ENCODE measurements around the gene ARHGEF38.

ARHGEF38 gene

GRCh38 chr4:105527081-105527480, 25.3 kb upstream of the ARHGEF38 start:
- Histone ChIP-seq H2BK120ac (ENCODE audit: insufficient read depth, low read length, poor library complexity) (no peak overlapping the region), H3K23ac (ENCODE audit: low read length) (no peak overlapping the region), H2AFZ (ENCODE audit: insufficient read depth, low read length, poor library complexity) (no peak overlapping the region), H3K4me1 (ENCODE audit: control insufficient read depth in 1 of 2, insufficient read depth in 2 of 2, low read length in 2 of 2) (no peaks in the 10 kb centered on the region), H4K12ac (ENCODE audit: low read depth, low read length) (no peak overlapping the region), H3K18ac (ENCODE audit: low read length) (no peak overlapping the region), H4K91ac (ENCODE audit: low read depth, low read length) (no peak overlapping the region), H3K27ac (ENCODE audit: low read depth, low read length) (no peak overlapping the region), H3K9ac (ENCODE audit: low read length) (no peak overlapping the region), H3K4me2 (ENCODE audit: low read length) (no peak overlapping the region), H3K4ac (ENCODE audit: low read depth, low read length) (no peak overlapping the region), H2BK5ac (ENCODE audit: low read depth, low read length, poor library complexity) (no peak overlapping the region), H3K36me3 (ENCODE audit: control insufficient read depth in 1 of 2, insufficient read depth in 2 of 2, low read length in 2 of 2) (no peaks in the 10 kb centered on the region), H3K14ac (ENCODE audit: low read length) (no peak overlapping the region), H3K9me3 (ENCODE audit: insufficient read depth, low read depth, low read length) (no peaks in the 10 kb centered on the region), H3K27me3 (ENCODE audit: insufficient read depth, low read length) (no peaks in the 10 kb centered on the region), H2BK12ac (ENCODE audit: low read length) (no peak overlapping the region), H4K8ac (ENCODE audit: low read depth, low read length) (no peak overlapping the region), H3K4me3 (ENCODE audit: low read depth, low read length) (peak overlapping the region; percentile 13), H3K79me1 (ENCODE audit: low read length) (no peaks in the 10 kb centered on the region), H3K79me2 (ENCODE audit: control insufficient read depth, insufficient read depth, low read length, poor library complexity) (no peaks in the 10 kb centered on the region), H2AK5ac (ENCODE audit: low read length) (no peak overlapping the region)
- DNase-seq: no peak
- no CpG with 5 or more reads among the region's 8 CpGs for WGBS (ENCODE audit: extremely low coverage, insufficient coverage, insufficient read length)

DNA sequence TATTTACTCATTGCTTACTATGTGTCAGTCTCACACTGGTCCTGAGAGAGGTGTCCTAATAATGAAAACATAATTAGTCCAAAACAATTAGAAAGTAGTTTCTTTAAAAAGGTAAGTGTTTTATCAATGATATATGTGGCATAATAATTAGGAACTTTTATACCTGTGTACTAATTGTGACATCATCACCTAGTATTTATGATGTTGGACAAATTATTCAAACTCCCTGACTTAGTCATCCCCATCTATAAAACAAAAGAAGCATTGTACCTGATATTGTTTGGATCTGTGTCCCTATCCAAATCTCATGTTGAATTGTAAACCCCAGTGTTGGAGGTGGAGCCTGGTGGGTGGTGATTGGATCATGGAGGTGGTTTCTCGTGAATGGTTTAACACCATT, 15.8 kb upstream of the ARHGEF38 start:
- Histone ChIP-seq H3K4ac (ENCODE audit: low read depth, low read length) (no peak overlapping the region), H2AFZ (ENCODE audit: insufficient read depth, low read length, poor library complexity) (no peak overlapping the region), H3K14ac (ENCODE audit: low read length) (no peak overlapping the region), H4K8ac (ENCODE audit: low read depth, low read length) (no peak overlapping the region), H4K91ac (ENCODE audit: low read depth, low read length) (no peak overlapping the region), H3K9me3 (ENCODE audit: insufficient read depth, low read depth, low read length) (no peaks in the 10 kb centered on the region), H3K4me2 (ENCODE audit: low read length) (no peak overlapping the region), H3K18ac (ENCODE audit: low read length) (no peak overlapping the region), H3K79me1 (ENCODE audit: low read length) (no peaks in the 10 kb centered on the region), H3K4me3 (ENCODE audit: low read depth, low read length) (no peak overlapping the region), H3K9ac (ENCODE audit: low read length) (no peak overlapping the region), H2BK120ac (ENCODE audit: insufficient read depth, low read length, poor library complexity) (no peak overlapping the region), H2BK5ac (ENCODE audit: low read depth, low read length, poor library complexity) (no peak overlapping the region), H3K27ac (ENCODE audit: low read depth, low read length) (no peak overlapping the region), H3K36me3 (ENCODE audit: control insufficient read depth in 1 of 2, insufficient read depth in 2 of 2, low read length in 2 of 2) (no peaks in the 10 kb centered on the region), H3K79me2 (ENCODE audit: control insufficient read depth, insufficient read depth, low read length, poor library complexity) (no peaks in the 10 kb centered on the region), H3K23ac (ENCODE audit: low read length) (no peak overlapping the region), H3K27me3 (ENCODE audit: insufficient read depth, low read length) (no peaks in the 10 kb centered on the region), H2BK12ac (ENCODE audit: low read length) (no peak overlapping the region), H3K4me1 (ENCODE audit: control insufficient read depth in 1 of 2, insufficient read depth in 2 of 2, low read length in 2 of 2) (no peaks in the 10 kb centered on the region), H2AK5ac (ENCODE audit: low read length) (no peak overlapping the region), H4K12ac (ENCODE audit: low read depth, low read length) (no peak overlapping the region)
- DNase-seq: no peak
- no CpG with 5 or more reads among the region's 1 CpG for WGBS (ENCODE audit: extremely low coverage, insufficient coverage, insufficient read length)

GRCh38 chr4:105541420-105541819, 11.0 kb upstream of the ARHGEF38 start:
- no peak overlapping the region for H4K12ac ChIP-seq (ENCODE audit: low read depth, low read length)
- no peak overlapping the region for H3K14ac ChIP-seq (ENCODE audit: low read length)
- H3K9me3 ChIP-seq (ENCODE audit: insufficient read depth, low read depth, low read length): no peaks in the 10 kb centered on the region
- H3K18ac ChIP-seq (ENCODE audit: low read length): no peak overlapping the region
- no peak overlapping the region for H2AK5ac ChIP-seq (ENCODE audit: low read length)
- H2AFZ ChIP-seq (ENCODE audit: insufficient read depth, low read length, poor library complexity): no peak overlapping the region
- H3K79me1 ChIP-seq (ENCODE audit: low read length): no peaks in the 10 kb centered on the region
- H3K79me2 ChIP-seq (ENCODE audit: control insufficient read depth, insufficient read depth, low read length, poor library complexity): no peaks in the 10 kb centered on the region
- H4K8ac ChIP-seq (ENCODE audit: low read depth, low read length): no peak overlapping the region
- no peaks in the 10 kb centered on the region for H3K36me3 ChIP-seq (ENCODE audit: control insufficient read depth in 1 of 2, insufficient read depth in 2 of 2, low read length in 2 of 2)
- no peak for DNase-seq
- no peak overlapping the region for H3K4me2 ChIP-seq (ENCODE audit: low read length)
- H3K4ac ChIP-seq (ENCODE audit: low read depth, low read length): no peak overlapping the region
- no peak overlapping the region for H2BK120ac ChIP-seq (ENCODE audit: insufficient read depth, low read length, poor library complexity)
- no peaks in the 10 kb centered on the region for H3K4me1 ChIP-seq (ENCODE audit: control insufficient read depth in 1 of 2, insufficient read depth in 2 of 2, low read length in 2 of 2)
- no peak overlapping the region for H4K91ac ChIP-seq (ENCODE audit: low read depth, low read length)
- H3K23ac ChIP-seq (ENCODE audit: low read length): no peak overlapping the region
- no peak overlapping the region for H2BK12ac ChIP-seq (ENCODE audit: low read length)
- H2BK5ac ChIP-seq (ENCODE audit: low read depth, low read length, poor library complexity): no peak overlapping the region
- H3K27ac ChIP-seq (ENCODE audit: low read depth, low read length): no peak overlapping the region
- no peak overlapping the region for H3K4me3 ChIP-seq (ENCODE audit: low read depth, low read length)
- no CpG with 5 or more reads among the region's 4 CpGs for WGBS (ENCODE audit: extremely low coverage, insufficient coverage, insufficient read length)
- no peaks in the 10 kb centered on the region for H3K27me3 ChIP-seq (ENCODE audit: insufficient read depth, low read length)
- H3K9ac ChIP-seq (ENCODE audit: low read length): no peak overlapping the region

DNA sequence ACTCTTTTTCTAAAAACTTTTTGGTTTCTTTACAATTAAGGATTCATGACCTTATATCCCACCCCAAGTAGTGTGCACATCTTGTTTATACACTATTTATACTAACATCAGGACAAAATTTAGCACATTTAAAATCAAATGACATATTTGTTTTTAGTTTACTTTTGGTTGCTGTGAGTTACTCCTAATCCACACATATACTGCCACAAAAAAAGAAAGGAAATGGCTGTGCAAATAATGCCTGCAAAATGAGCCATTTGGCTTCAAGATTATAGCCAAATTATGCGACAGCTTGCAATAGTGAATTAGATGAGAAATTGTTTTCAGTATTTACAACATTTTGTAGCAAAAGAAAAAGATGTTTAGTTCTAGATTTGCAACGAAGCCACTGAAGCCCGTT, 10.4 kb upstream of the ARHGEF38 start:
- H3K4ac ChIP-seq (ENCODE audit: low read depth, low read length): no peak overlapping the region
- WGBS (ENCODE audit: extremely low coverage, insufficient coverage, insufficient read length): no CpG with 5 or more reads among the region's 3 CpGs
- H3K4me2 ChIP-seq (ENCODE audit: low read length): no peak overlapping the region
- no peak overlapping the region for H2BK120ac ChIP-seq (ENCODE audit: insufficient read depth, low read length, poor library complexity)
- H3K4me1 ChIP-seq (ENCODE audit: control insufficient read depth in 1 of 2, insufficient read depth in 2 of 2, low read length in 2 of 2): no peaks in the 10 kb centered on the region
- no peak overlapping the region for H4K8ac ChIP-seq (ENCODE audit: low read depth, low read length)
- H3K9ac ChIP-seq (ENCODE audit: low read length): no peak overlapping the region
- H2AFZ ChIP-seq (ENCODE audit: insufficient read depth, low read length, poor library complexity): no peak overlapping the region
- no peak for DNase-seq
- H2BK5ac ChIP-seq (ENCODE audit: low read depth, low read length, poor library complexity): no peak overlapping the region
- H3K9me3 ChIP-seq (ENCODE audit: insufficient read depth, low read depth, low read length): no peaks in the 10 kb centered on the region
- no peaks in the 10 kb centered on the region for H3K36me3 ChIP-seq (ENCODE audit: control insufficient read depth in 1 of 2, insufficient read depth in 2 of 2, low read length in 2 of 2)
- H2BK12ac ChIP-seq (ENCODE audit: low read length): no peak overlapping the region
- no peak overlapping the region for H4K12ac ChIP-seq (ENCODE audit: low read depth, low read length)
- no peaks in the 10 kb centered on the region for H3K79me2 ChIP-seq (ENCODE audit: control insufficient read depth, insufficient read depth, low read length, poor library complexity)
- no peaks in the 10 kb centered on the region for H3K79me1 ChIP-seq (ENCODE audit: low read length)
- H3K18ac ChIP-seq (ENCODE audit: low read length): no peak overlapping the region
- H4K91ac ChIP-seq (ENCODE audit: low read depth, low read length): no peak overlapping the region
- H3K27me3 ChIP-seq (ENCODE audit: insufficient read depth, low read length): no peaks in the 10 kb centered on the region
- H3K27ac ChIP-seq (ENCODE audit: low read depth, low read length): no peak overlapping the region
- no peak overlapping the region for H3K14ac ChIP-seq (ENCODE audit: low read length)
- H2AK5ac ChIP-seq (ENCODE audit: low read length): no peak overlapping the region
- H3K23ac ChIP-seq (ENCODE audit: low read length): no peak overlapping the region
- H3K4me3 ChIP-seq (ENCODE audit: low read depth, low read length): no peak overlapping the region

- Histone ChIP-seq H4K91ac (ENCODE audit: low read depth, low read length) (no peak overlapping the region), H3K14ac (ENCODE audit: low read length) (no peak overlapping the region), H3K79me1 (ENCODE audit: low read length) (no peaks in the 10 kb centered on the region), H3K9me3 (ENCODE audit: insufficient read depth, low read depth, low read length) (no peaks in the 10 kb centered on the region), H2AK5ac (ENCODE audit: low read length) (no peak overlapping the region), H4K8ac (ENCODE audit: low read depth, low read length) (no peak overlapping the region), H4K12ac (ENCODE audit: low read depth, low read length) (no peak overlapping the region), H3K4me3 (ENCODE audit: low read depth, low read length) (no peak overlapping the region), H3K27ac (ENCODE audit: low read depth, low read length) (no peak overlapping the region), H3K4ac (ENCODE audit: low read depth, low read length) (no peak overlapping the region), H3K18ac (ENCODE audit: low read length) (no peak overlapping the region), H3K4me1 (ENCODE audit: control insufficient read depth in 1 of 2, insufficient read depth in 2 of 2, low read length in 2 of 2) (no peaks in the 10 kb centered on the region), H3K9ac (ENCODE audit: low read length) (no peak overlapping the region), H3K27me3 (ENCODE audit: insufficient read depth, low read length) (no peaks in the 10 kb centered on the region), H3K79me2 (ENCODE audit: control insufficient read depth, insufficient read depth, low read length, poor library complexity) (no peaks in the 10 kb centered on the region), H2BK12ac (ENCODE audit: low read length) (no peak overlapping the region), H2BK120ac (ENCODE audit: insufficient read depth, low read length, poor library complexity) (no peak overlapping the region), H3K23ac (ENCODE audit: low read length) (no peak overlapping the region), H3K4me2 (ENCODE audit: low read length) (no peak overlapping the region), H2AFZ (ENCODE audit: insufficient read depth, low read length, poor library complexity) (no peak overlapping the region), H2BK5ac (ENCODE audit: low read depth, low read length, poor library complexity) (no peak overlapping the region), H3K36me3 (ENCODE audit: control insufficient read depth in 1 of 2, insufficient read depth in 2 of 2, low read length in 2 of 2) (no peaks in the 10 kb centered on the region)
- DNase-seq: no peak
Observed at GRCh38 chr4:105543346-105543745, 9.1 kb upstream of the ARHGEF38 start.
